Esophagus muscularis mucosa (tissue), 3 donors: Measurements from ENCODE around the gene PRSS3.

Source experiments
- CTCF ChIP-seq, 3 experiments: fragments of 200-600 bp in 2 of 3; fragments of 450-650 bp in 1 of 3; sonication (generic) in 2 of 3; IDR thresholded peaks; one replicate each; pipeline ENCODE4 v1.5.1; 2017 to 2019; ENCODE audit warnings: antibody characterized with exemption in 3 of 3, mild to moderate bottlenecking in 2 of 3, moderate library complexity in 1 of 3
- POLR2AphosphoS5 ChIP-seq, 2 donors: sonication (generic); formaldehyde crosslinking; IDR thresholded peaks; one replicate each; pipeline ENCODE4 v1.6.1; 2017; ENCODE audit warnings: antibody characterized with exemption in 2 of 2

GRCh38 chr9:33797837-33798236, 2.5 kb downstream of the PRSS3 start:
- TF ChIP-seq CTCF (IDR thresholded peaks at IDR 0.05), result no peak
- TF ChIP-seq POLR2AphosphoS5 (IDR thresholded peaks at IDR 0.05), result no peak
